Right cardiac atrium (tissue), 5 donors: ENCODE results near the gene PDIA6. TPM values are rescaled to one million over a fixed set of nuclear protein-coding genes. Genes with fewer than 3 reads are reported as not detected.
"Not testable (repeated sequence)": the region's sequence is repeated elsewhere in the genome, so short reads cannot be mapped to it uniquely, and the experiment has no call there.

ENCODE experiments used
- ATAC-seq, 2 donors: fragments of 200-7000 bp; cut with Tn5 transposase; one replicate each; pipeline versions ENCODE4 v1.8.0 to v1.9.1; 2020; ENCODE audit warnings: moderate library complexity in 2 of 2, mild to moderate bottlenecking in 1 of 2
- DNase-seq, 3 donors: peaks; one replicate each; pipeline ENCODE4 v3.0.0-alpha.2; 2020
- H3K27ac ChIP-seq: one replicate; pipeline ENCODE4 v1.5.1; 2013; ENCODE audit warnings: mild to moderate bottlenecking, low read length, control low read depth, moderate library complexity
- H3K27me3 ChIP-seq: one replicate; pipeline ENCODE4 v1.6.1; 2013; ENCODE audit not compliant: control insufficient read depth, insufficient read depth
- H3K4me1 ChIP-seq: one replicate; pipeline ENCODE4 v1.6.1; 2013; ENCODE audit warnings: low read length; ENCODE audit not compliant: control insufficient read depth, insufficient read depth
- H3K4me3 ChIP-seq: one replicate; pipeline ENCODE4 v1.5.1; 2013; ENCODE audit warnings: low read length, control low read depth
- H3K9me3 ChIP-seq: one replicate; pipeline ENCODE4 v1.6.1; 2013; ENCODE audit warnings: low read length; ENCODE audit not compliant: control insufficient read depth
- WGBS: extraction: QIAGEN DNeasy Blood & Tissue Kit; methylation state at CpG from one replicate; pipeline ENCODE4 v1.1.7; 2013; 5-methylcytosine and 5-hydroxymethylcytosine counted together
- intact Hi-C, 4 donors: fragments of 100-400 bp; cut with DNase I; formaldehyde crosslinking; loops; one replicate each; pipeline versions ENCODE4 v1.11.0 to v1.14.0; 2022 to 2023
- polyA plus RNA-seq: library from polyadenylated mRNA; stranded (reverse); fragments of 200-250 nt; gene quantifications from one replicate; pipeline ENCODE4 v1.2.3, GENCODE V29; 2013
- total RNA-seq, 4 donors: library from RNA; stranded (reverse); fragmentation: NEBNext Ultra II Directional; extraction: Animal tissue kit (Norgen Biotek cat#: 25700); gene quantifications; one replicate each; pipeline ENCODE4 v1.2.1, GENCODE V29; 2021
- donor health status: healthy with polysubstance abuse.
- donor health status: DM: no; HTN: yes; CAD: no.
- donor health status: DM: no; HTN: no; CAD: no.
- donor health status: DM: no; HTN: yes; CAD: no; lungs with severe emphysema.
- donor health status: DM: yes; HTN: yes; CAD: no.

PDIA6 gene
- total and polyA plus RNA-seq, 5 donors: 75.7 to 148 (median 122) TPM

- WGBS: 92% methylated on average over 6 of the region's 6 CpGs
- DNase-seq: no peak
- ATAC-seq: no peak
- H3K27ac ChIP-seq: no peak overlapping the region
- no peaks in the 10 kb centered on the region for H3K9me3 ChIP-seq
- H3K4me3 ChIP-seq: no peak overlapping the region
- no peaks in the 10 kb centered on the region for H3K4me1 ChIP-seq
- no peaks in the 10 kb centered on the region for H3K27me3 ChIP-seq
- intact Hi-C loops: no loop called here
Observed at GRCh38 chr2:10790228-10790973, 22.2 kb downstream of the PDIA6 start.

GRCh38 chr2:10788855-10789254 is 23.7 kb downstream of the PDIA6 start:
- no peak overlapping the region for H3K27ac ChIP-seq
- H3K27me3 ChIP-seq: no peaks in the 10 kb centered on the region
- no peak overlapping the region for H3K4me3 ChIP-seq
- DNase-seq (no peak), ATAC-seq (no peak)
- intact Hi-C loops: no loop called here
- H3K4me1 ChIP-seq: no peaks in the 10 kb centered on the region
- H3K9me3 ChIP-seq: no peaks in the 10 kb centered on the region
- WGBS: 76% methylated on average over 8 of the region's 8 CpGs

- no peaks in the 10 kb centered on the region for H3K9me3 ChIP-seq
- DNase-seq (no peak), ATAC-seq (no peak)
- H3K27me3 ChIP-seq: no peaks in the 10 kb centered on the region
- H3K4me3 ChIP-seq: no peak overlapping the region
- no peaks in the 10 kb centered on the region for H3K4me1 ChIP-seq
- WGBS: 88% methylated on average over 20 of the region's 20 CpGs
- H3K27ac ChIP-seq: no peak overlapping the region
- intact Hi-C loops: no loop called here
Observed at GRCh38 chr2:10787176-10787968, 25.2 kb downstream of the PDIA6 start.

- 96% methylated on average over 12 of the region's 12 CpGs for whole genome bisulfite sequencing
Observed at GRCh38 chr2:10786240-10786982, 26.2 kb downstream of the PDIA6 start.

DNA sequence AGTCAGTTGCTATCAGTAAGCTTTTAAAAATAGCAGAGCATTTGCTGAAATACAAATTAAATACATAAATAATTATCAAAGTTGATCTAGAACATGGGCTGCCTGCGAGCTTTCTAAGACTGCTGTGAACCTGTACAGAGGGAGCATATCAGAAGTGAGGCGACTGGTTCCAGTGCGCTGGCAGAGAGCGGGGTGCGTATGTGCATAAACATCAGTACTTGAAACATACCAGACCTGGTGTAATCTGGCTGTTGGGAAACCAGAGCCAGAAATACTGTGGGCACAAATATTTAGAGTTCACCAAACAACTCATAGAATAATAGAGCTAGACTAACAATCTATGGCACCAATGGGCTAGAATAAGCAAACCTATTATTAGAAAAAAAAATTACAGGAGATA is 27.3 kb downstream of the PDIA6 start:
- H3K4me1 ChIP-seq: no peaks in the 10 kb centered on the region
- 84% methylated on average over 5 of the region's 5 CpGs for WGBS
- no peaks in the 10 kb centered on the region for H3K27me3 ChIP-seq
- intact Hi-C loops: no loop called here
- no peaks in the 10 kb centered on the region for H3K9me3 ChIP-seq
- no peak for DNase-seq
- no peak overlapping the region for H3K4me3 ChIP-seq
- ATAC-seq: no peak
- no peak overlapping the region for H3K27ac ChIP-seq

More at GRCh38 chr2:10786240-10786982, 26.2 kb downstream of the PDIA6 start:
- intact Hi-C loops: no loop called here
- ATAC-seq (no peak), DNase-seq (no peak)
- H3K27me3 ChIP-seq: no peaks in the 10 kb centered on the region
- no peaks in the 10 kb centered on the region for H3K4me1 ChIP-seq
- H3K4me3 ChIP-seq: no peak overlapping the region
- no peak overlapping the region for H3K27ac ChIP-seq
- H3K9me3 ChIP-seq: no peaks in the 10 kb centered on the region

DNA sequence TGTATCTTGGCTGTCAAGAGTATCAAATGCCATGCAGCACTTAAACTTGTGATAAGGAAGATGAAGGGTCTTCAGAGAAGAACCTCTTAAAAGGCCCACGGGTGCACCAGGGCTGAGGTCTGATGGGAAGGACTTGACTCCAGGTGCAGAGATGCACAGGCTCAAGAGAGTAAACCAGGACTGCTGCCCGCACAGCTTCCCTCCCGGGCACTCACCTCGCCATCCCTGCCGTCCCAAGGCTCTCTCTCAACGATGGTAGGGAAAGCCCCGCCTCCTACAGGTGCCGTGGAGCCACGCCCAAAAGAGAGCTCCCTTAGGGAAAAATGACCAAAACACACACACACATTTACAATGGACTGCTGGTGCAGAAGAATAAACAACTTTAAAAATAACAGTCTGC is 27.9 kb downstream of the PDIA6 start:
- no peak overlapping the region for H3K27ac ChIP-seq

DNA sequence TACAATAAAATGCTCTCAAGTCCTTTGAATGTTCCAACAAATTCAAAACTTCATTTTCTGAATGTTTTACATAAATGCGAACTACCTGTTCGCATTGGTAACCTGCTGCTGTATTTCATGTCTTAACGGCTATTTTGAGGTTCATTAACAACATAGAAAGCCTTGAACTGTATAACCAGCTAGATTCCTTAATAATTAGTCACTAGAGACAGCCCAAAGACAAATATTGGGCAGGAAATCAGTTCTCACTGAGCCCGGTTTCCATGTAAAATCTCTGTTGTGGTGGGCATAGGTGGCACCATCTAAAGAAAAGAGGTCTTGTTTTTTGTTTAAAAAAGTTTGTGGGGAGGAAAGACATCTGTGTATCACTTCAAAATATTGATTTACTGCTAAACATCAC is 29.2 kb downstream of the PDIA6 start:
- DNase-seq: no peak
- Histone ChIP-seq H3K27me3 (no peaks in the 10 kb centered on the region), H3K27ac (no peak overlapping the region), H3K9me3 (no peaks in the 10 kb centered on the region), H3K4me3 (no peak overlapping the region), H3K4me1 (no peaks in the 10 kb centered on the region)
- WGBS: 92% methylated on average over 4 of the region's 4 CpGs
- no peak for ATAC-seq
- intact Hi-C loops: no loop called here

More for the DNA sequence above, 27.9 kb downstream of the PDIA6 start:
- no peaks in the 10 kb centered on the region for H3K27me3 ChIP-seq
- H3K4me1 ChIP-seq: no peaks in the 10 kb centered on the region
- no peak for DNase-seq
- no peak overlapping the region for H3K4me3 ChIP-seq
- WGBS: 87% methylated on average over 9 of the region's 9 CpGs
- no peak for ATAC-seq
- intact Hi-C loops: no loop called here
- H3K9me3 ChIP-seq: no peaks in the 10 kb centered on the region

DNA sequence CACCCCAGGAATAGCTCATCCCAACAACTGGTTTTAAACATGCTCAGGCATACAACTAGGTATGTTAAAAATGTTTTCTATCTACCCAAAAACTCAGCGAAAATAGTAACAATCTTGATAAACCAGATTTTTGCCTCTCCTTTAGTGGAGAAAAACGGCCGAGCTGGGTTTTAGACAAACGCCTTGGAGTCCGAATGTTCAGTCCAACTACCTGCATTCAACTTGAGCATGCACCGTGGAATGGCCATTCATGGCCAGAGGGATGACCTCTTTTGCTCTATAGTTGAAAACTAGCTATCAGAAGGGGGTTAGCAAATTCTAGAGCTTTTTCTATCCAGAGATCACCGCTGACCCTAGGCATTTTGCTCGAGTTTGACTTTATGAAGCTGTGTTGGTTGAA is 30.8 kb downstream of the PDIA6 start:
- no peaks in the 10 kb centered on the region for H3K4me1 ChIP-seq
- intact Hi-C loops: no loop called here
- H3K27ac ChIP-seq: no peak overlapping the region
- DNase-seq: no peak
- no peak overlapping the region for H3K4me3 ChIP-seq
- no peak for ATAC-seq
- no peaks in the 10 kb centered on the region for H3K27me3 ChIP-seq
- no peaks in the 10 kb centered on the region for H3K9me3 ChIP-seq
- WGBS: 96% methylated on average over 8 of the region's 8 CpGs

DNA sequence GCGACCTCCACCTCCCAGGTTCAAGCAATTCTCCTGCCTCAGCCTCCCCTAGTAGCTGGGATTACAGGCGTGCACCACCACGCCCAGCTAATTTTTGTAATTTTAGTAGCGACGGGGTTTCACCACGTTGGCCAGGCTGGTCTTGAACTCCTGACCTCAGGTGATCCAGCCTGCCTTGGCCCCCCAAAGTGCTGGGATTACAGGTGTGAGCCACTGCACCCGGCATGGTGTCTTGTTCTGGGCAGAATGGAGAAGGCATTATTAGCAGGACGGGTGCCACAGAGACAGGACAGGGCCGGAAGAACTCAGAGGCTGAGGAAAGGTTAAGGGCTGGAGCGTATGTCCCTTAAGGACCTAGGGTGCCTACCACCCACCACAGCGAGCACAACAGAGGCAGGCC is 31.8 kb downstream of the PDIA6 start:
- DNase-seq, H3K27me3 ChIP-seq, H3K4me1 ChIP-seq, intact Hi-C loops, H3K9me3 ChIP-seq, H3K27ac ChIP-seq, ATAC-seq, H3K4me3 ChIP-seq: not testable (repeated sequence)
- 96% methylated on average over 11 of the region's 11 CpGs for WGBS

DNA sequence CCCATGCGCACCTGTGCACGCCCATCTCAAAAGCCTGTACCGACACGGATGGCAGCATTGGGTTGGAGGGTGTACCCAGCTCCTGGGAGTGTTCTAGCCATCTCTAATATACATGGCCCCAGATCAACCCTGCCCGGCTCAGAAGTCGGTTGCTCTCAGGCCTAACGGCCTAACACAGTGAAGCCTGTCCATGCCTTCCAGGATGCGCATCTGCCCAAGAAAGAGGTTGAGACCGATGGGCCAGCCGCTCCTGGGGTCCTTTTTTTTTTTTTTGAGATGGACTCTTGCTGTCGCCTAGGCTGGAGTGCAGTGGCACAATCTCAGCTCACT is 32.1 kb downstream of the PDIA6 start:
- no peak overlapping the region for H3K27ac ChIP-seq
- no peaks in the 10 kb centered on the region for H3K9me3 ChIP-seq
- DNase-seq (no peak), ATAC-seq (no peak)
- H3K4me3 ChIP-seq: no peak overlapping the region
- 97% methylated on average over 11 of the region's 11 CpGs for WGBS
- H3K4me1 ChIP-seq: no peaks in the 10 kb centered on the region
- no peaks in the 10 kb centered on the region for H3K27me3 ChIP-seq
- intact Hi-C loops: no loop called here
